ENCODE data around the gene DTWD1.
"Not testable (repeated sequence)": the region's sequence is repeated elsewhere in the genome, so short reads cannot be mapped to it uniquely, and the experiment has no call there.

DNA sequence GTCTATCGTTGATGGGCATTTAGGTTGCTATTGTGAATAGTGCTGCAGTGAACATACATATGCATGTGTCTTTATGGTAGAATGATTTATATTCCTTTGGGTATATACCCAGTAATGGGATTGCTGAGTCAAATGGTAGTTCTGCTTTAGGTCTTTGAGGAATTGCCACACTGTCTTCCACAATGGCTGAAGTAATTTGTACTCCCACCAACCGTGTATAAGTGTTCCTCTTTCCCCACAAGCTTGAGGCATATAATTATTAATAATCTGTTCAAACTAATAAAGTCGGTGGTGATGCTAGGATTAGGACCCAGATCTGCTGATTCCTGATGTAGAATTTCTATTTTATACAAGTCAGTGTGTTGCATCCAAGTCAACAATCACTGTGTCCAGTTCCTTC is 45.6 kb downstream of the DTWD1 start:
- TF ChIP-seq CTCF (IDR thresholded peaks at IDR 0.05; ENCODE audit: poor library complexity); EZH2 (IDR thresholded peaks at IDR 0.05; ENCODE audit: borderline replicate concordance): not testable (repeated sequence)

Measured in hepatocyte (in vitro differentiated cells).